GM23338 (cell line): ENCODE measurements around the gene RNF220. TPM values are rescaled to one million over a fixed set of nuclear protein-coding genes. Genes with fewer than 3 reads are reported as not detected.

Experiments used
- ATAC-seq: fragments of 200-7000 bp; cut with Tn5 transposase; 3 replicates; pipeline ENCODE4 v1.9.1; 2020
- DNase-seq: peaks from one replicate; pipeline ENCODE4 v3.0.0-alpha.2; 2015; ENCODE audit warnings: low spot score
- H2AFZ ChIP-seq: fragments of 200-600 bp; sonication (generic); 2 replicates; pipeline ENCODE4 v1.8.0; 2016; ENCODE audit warnings: antibody characterized with exemption, mild to moderate bottlenecking, moderate library complexity
- H3F3A ChIP-seq: fragments of 200-600 bp; sonication (generic); replicated peaks from 2 replicates; pipeline ENCODE4 v1.8.0; 2017; ENCODE audit warnings: antibody characterized with exemption, mixed run types, low read depth
- H3K27ac ChIP-seq: fragments of 200-600 bp; sonication (generic); 2 replicates; pipeline ENCODE4 v1.6.1; 2016; ENCODE audit warnings: low read depth
- H3K27me3 ChIP-seq: fragments of 200-600 bp; sonication (generic); 2 replicates; pipeline ENCODE4 v1.8.0; 2016; ENCODE audit warnings: mild to moderate bottlenecking, mixed run types, moderate library complexity; ENCODE audit not compliant: insufficient read depth
- H3K36me3 ChIP-seq: fragments of 200-600 bp; sonication (generic); 2 replicates; pipeline ENCODE4 v1.8.0; 2016; ENCODE audit warnings: mild to moderate bottlenecking; ENCODE audit not compliant: insufficient read depth
- H3K4me1 ChIP-seq: fragments of 200-600 bp; sonication (generic); 2 replicates; pipeline ENCODE4 v1.8.0; 2016; ENCODE audit warnings: mild to moderate bottlenecking, moderate library complexity; ENCODE audit not compliant: insufficient read depth
- H3K4me2 ChIP-seq: fragments of 200-600 bp; sonication (generic); 2 replicates; pipeline ENCODE4 v1.7.1; 2017; ENCODE audit warnings: mixed run types
- H3K4me3 ChIP-seq: fragments of 200-600 bp; sonication (generic); 2 replicates; pipeline ENCODE4 v1.6.1; 2016; ENCODE audit warnings: mixed run types
- H3K79me2 ChIP-seq: fragments of 200-600 bp; sonication (generic); replicated peaks from 2 replicates; pipeline ENCODE4 v1.8.0; 2017; ENCODE audit warnings: mild to moderate bottlenecking; ENCODE audit not compliant: insufficient read depth
- H3K9me2 ChIP-seq: fragments of 200-600 bp; sonication (generic); 2 replicates; pipeline ENCODE4 v1.8.0; 2017; ENCODE audit not compliant: insufficient read depth
- H4K20me1 ChIP-seq: fragments of 200-600 bp; sonication (generic); replicated peaks from 2 replicates; pipeline ENCODE4 v1.8.0; 2017; ENCODE audit warnings: mild to moderate bottlenecking; ENCODE audit not compliant: insufficient read depth
- H3K27ac Mint-ChIP-seq: 2 replicates; pipeline ENCODE4 v1.8.0; 2020; ENCODE audit warnings: inconsistent platforms, mild to moderate bottlenecking, moderate library complexity, mixed read lengths
- H3K27me3 Mint-ChIP-seq: 3 replicates; pipeline ENCODE4 v1.8.0; 2022; ENCODE audit warnings: low read depth, mild to moderate bottlenecking, moderate library complexity, mixed read lengths, inconsistent platforms; ENCODE audit not compliant: insufficient read depth, poor library complexity
- H3K36me3 Mint-ChIP-seq: 3 replicates; pipeline ENCODE4 v1.8.0; 2021; ENCODE audit warnings: low read depth, mild to moderate bottlenecking, inconsistent platforms, moderate library complexity, mixed read lengths
- H3K4me1 Mint-ChIP-seq: 3 replicates; pipeline ENCODE4 v1.8.0; 2020; ENCODE audit warnings: mild to moderate bottlenecking, inconsistent platforms, mixed read lengths
- H3K4me3 Mint-ChIP-seq: 3 replicates; pipeline ENCODE4 v1.8.0; 2021; ENCODE audit warnings: moderate library complexity, mild to moderate bottlenecking, inconsistent platforms, mixed read lengths
- H3K9me3 Mint-ChIP-seq: 3 replicates; pipeline ENCODE4 v1.8.0; 2020; ENCODE audit warnings: moderate library complexity, mild to moderate bottlenecking, inconsistent platforms, mixed read lengths
- CREB1 ChIP-seq: fragments of 250-450 bp; sonication (Bioruptor Pico); IDR thresholded peaks from 2 replicates; pipeline ENCODE4 v1.5.0; 2020; ENCODE audit warnings: low read depth, mild to moderate bottlenecking, moderate library complexity
- CTCF ChIP-seq, 2 experiments: fragments of 200-600 bp in 1 of 2; sonication (generic) in 1 of 2; conservative IDR thresholded peaks; 2 replicates each; pipeline versions ENCODE4 v1.5.1 to v1.6.1; 2016 to 2017; ENCODE audit warnings: antibody characterized with exemption in 2 of 2, low read depth in 2 of 2, mild to moderate bottlenecking in 2 of 2, moderate library complexity in 1 of 2
- ETS1 ChIP-seq: IDR thresholded peaks from 2 replicates; pipeline ENCODE4 v1.6.1; 2016; ENCODE audit warnings: antibody characterized with exemption
- EZH2 ChIP-seq: fragments of 200-600 bp; sonication (generic); IDR thresholded peaks from one replicate; pipeline ENCODE4 v1.8.0; 2017; ENCODE audit warnings: antibody characterized with exemption, mild to moderate bottlenecking, low read depth; ENCODE audit not compliant: unreplicated experiment
- POLR2AphosphoS5 ChIP-seq: IDR thresholded peaks from 2 replicates; pipeline ENCODE4 v1.6.1; 2016; ENCODE audit warnings: antibody characterized with exemption, low read depth
- REST ChIP-seq: IDR thresholded peaks from one replicate; pipeline ENCODE4 v1.6.1; 2018; ENCODE audit warnings: antibody characterized with exemption; ENCODE audit not compliant: unreplicated experiment
- ZNF331 ChIP-seq: fragments of 250-450 bp; sonication (Bioruptor Pico); IDR thresholded peaks from 2 replicates; pipeline ENCODE4 v1.5.0; 2020; ENCODE audit warnings: low read depth, mild to moderate bottlenecking, moderate library complexity
- ZNF462 ChIP-seq: fragments of 250-450 bp; sonication (Bioruptor Pico); IDR thresholded peaks from 2 replicates; pipeline ENCODE4 v1.5.0; 2020; ENCODE audit warnings: mild to moderate bottlenecking, moderate library complexity
- polyA plus RNA-seq: library from polyadenylated mRNA; unstranded; fragments of >200 nt; fragmentation: Nextera tagmentation; extraction: Ambion mirVana; gene quantifications from 2 replicates; pipeline ENCODE4 v1.2.1, GENCODE V29; 2016
- total RNA-seq: library from RNA; depleted of rRNA; stranded (reverse); fragments of >200 nt; shearing (Covaris generic); gene quantifications from 2 replicates; pipeline ENCODE4 v1.2.3, GENCODE V29; 2014

The RNF220 gene
- total and polyA plus RNA-seq, 2 experiments from 2014 or later: 72.8 to 168 TPM

GRCh38 chr1:44659566-44659965 is 254.5 kb downstream of the RNF220 start:
- ATAC-seq (no peak), DNase-seq (no peak)
- Mint-ChIP-seq H3K36me3 (no peaks in the 10 kb centered on the region), H3K27ac (no peak overlapping the region), H3K4me1 (peaks cover 9% of the 10 kb centered on the region), H3K27me3 (peaks cover under 1% of the 10 kb centered on the region), H3K9me3 (no peaks in the 10 kb centered on the region), H3K4me3 (no peak overlapping the region)
- H4K20me1 ChIP-seq: no peaks in the 10 kb centered on the region
- H3K4me2 ChIP-seq: no peak overlapping the region
- H2AFZ ChIP-seq: no peak overlapping the region
- H3F3A ChIP-seq: no peaks in the 10 kb centered on the region
- H3K4me3 ChIP-seq: no peak overlapping the region
- no peaks in the 10 kb centered on the region for H3K4me1 ChIP-seq
- no peaks in the 10 kb centered on the region for H3K36me3 ChIP-seq
- H3K79me2 ChIP-seq: no peaks in the 10 kb centered on the region
- no peak for TF ChIP-seq CREB1 (CRISPR knock-in tag)
- no peak for TF ChIP-seq CTCF (conservative IDR thresholded peaks at IDR 0.05; ENCODE audit: low read depth in 2 of 2)
- no peak for TF ChIP-seq REST
- H3K27ac ChIP-seq: no peak overlapping the region
- H3K9me2 ChIP-seq: no peaks in the 10 kb centered on the region
- H3K27me3 ChIP-seq: no peaks in the 10 kb centered on the region

GRCh38 chr1:44660176-44660575 is 255.1 kb downstream of the RNF220 start:
- Mint-ChIP-seq H3K36me3 (no peaks in the 10 kb centered on the region), H3K27ac (no peak overlapping the region), H3K9me3 (no peaks in the 10 kb centered on the region), H3K27me3 (no peaks in the 10 kb centered on the region), H3K4me3 (no peak overlapping the region), H3K4me1 (peaks cover 9% of the 10 kb centered on the region)
- H3K27me3 ChIP-seq: no peaks in the 10 kb centered on the region
- H3K4me2 ChIP-seq: no peak overlapping the region
- no peak for ATAC-seq
- no peaks in the 10 kb centered on the region for H4K20me1 ChIP-seq
- no peaks in the 10 kb centered on the region for H3K79me2 ChIP-seq
- no peaks in the 10 kb centered on the region for H3K36me3 ChIP-seq
- H3K27ac ChIP-seq: no peak overlapping the region
- no peak overlapping the region for H3K4me3 ChIP-seq
- no peak overlapping the region for H2AFZ ChIP-seq
- no peaks in the 10 kb centered on the region for H3K9me2 ChIP-seq
- H3K4me1 ChIP-seq: no peaks in the 10 kb centered on the region
- DNase-seq: no peak
- no peaks in the 10 kb centered on the region for H3F3A ChIP-seq
- TF ChIP-seq EZH2 (no peak), POLR2AphosphoS5 (no peak), ETS1 (no peak), ZNF331 (no peak), ZNF462 (CRISPR knock-in tag) (no peak)
